ENCODE measurements around the gene MYL5.

MYL5 gene

DNA sequence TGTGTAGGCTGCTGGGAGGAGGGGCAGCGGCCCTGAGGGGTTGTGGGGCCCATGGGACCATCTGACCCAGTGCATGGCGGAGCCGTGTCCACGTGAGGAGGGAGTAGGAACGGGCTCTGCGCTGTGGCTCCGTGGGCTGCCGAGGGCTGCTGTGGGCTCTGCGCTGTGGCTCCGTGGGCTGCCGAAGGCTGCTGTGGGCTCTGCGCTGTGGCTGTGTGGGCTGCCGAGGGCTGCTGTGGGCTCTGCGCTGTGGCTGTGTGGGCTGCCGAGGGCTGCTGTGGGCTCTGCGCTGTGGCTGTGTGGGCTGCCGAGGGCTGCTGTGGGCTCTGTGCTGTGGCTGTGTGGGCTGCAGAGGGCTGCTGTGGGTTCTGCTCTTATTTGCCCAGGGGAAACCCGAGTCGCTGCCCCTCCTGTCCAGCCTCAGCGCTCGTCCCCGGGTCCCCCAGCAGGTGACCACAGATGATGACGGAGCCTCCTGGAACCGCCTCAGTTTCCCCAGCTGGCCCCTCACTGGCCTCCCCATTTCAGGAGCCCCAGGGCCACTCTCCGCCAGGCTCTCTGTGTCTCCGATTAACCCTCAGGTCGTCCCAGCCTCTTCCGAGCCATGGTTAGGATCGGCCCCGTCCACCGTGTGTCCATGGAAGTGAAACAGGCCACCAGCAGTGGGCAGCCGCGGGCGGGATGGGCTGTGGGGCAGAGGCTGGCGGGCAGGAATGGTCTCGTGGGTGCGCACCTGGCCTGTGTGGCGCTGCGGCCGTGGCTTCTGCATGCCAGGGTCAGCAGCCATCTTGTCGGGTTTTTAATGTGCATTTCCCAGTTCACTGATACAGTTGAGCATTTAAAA lies 51.3 kb downstream of the MYL5 start:
- DNase-seq (ENCODE audit: low spot score): no peak

DNA sequence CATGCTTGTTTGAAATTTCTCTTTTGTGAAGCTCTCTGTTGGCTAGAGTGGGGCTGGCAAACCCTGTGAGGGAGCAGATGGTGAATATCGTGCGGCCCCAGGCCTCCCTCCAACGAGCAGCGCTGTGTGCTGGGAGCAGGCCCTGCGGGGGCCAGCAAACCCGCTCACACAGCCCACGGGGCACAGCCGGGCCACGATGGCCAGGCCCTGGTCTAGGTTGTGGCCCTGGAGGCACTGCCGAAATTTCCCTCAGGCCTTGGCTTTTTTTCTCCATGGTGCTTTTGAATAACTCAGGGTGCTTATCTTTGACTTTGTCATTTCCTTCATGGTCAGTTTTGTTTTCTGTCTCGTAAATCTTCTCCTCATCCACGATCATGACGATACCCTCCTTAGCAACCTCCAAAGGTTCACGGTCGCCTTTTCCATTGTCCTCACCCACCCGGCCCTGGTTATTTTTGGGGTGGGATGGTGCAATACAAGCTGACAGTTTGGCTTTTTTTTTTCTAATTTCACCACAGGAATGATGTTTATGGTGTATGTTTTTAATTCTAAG lies 52.0 kb downstream of the MYL5 start:
- DNase-seq (ENCODE audit: low spot score): no peak

DNA sequence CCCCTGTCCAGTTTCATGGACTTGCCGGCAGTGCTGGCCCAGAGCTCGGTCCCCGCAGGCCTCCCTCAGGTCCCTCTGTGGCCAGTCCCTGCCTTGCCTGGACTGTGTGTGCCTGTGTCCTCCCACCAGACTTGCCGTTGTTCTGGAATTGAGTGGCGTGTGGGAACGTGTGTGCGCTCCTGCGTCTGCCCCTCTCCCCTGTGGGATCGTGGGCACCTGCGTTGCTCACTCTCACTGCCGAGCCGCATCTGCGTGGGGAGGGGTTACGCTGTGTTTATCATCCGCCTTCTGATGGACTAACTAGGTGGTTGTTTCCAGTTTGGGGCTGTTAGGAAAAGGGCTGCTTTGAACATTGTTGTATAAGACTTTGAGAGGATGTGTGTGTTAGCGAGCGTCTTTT lies 52.5 kb downstream of the MYL5 start:
- DNase-seq (ENCODE audit: low spot score): no peak

DNA sequence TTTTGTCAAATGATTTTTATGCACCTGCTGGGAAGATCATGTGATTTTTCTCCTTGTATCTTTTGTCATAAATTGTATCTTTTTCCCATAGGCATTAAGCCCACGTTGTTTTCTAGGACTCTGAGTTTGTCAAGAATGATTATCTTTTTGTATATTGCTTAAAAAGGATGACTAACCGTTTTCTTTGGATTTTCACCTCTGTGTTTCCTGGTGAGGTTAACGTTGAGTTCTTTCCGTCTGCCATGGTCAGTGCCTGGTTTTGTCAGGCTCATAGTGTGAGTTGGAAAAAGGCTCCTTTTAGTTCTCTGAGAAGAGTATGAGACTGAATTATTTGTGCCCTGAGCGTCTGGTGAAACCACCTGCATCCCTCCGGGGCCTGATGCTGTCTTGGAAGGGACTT lies 53.2 kb downstream of the MYL5 start:
- DNase-seq (ENCODE audit: low spot score): no peak

DNA sequence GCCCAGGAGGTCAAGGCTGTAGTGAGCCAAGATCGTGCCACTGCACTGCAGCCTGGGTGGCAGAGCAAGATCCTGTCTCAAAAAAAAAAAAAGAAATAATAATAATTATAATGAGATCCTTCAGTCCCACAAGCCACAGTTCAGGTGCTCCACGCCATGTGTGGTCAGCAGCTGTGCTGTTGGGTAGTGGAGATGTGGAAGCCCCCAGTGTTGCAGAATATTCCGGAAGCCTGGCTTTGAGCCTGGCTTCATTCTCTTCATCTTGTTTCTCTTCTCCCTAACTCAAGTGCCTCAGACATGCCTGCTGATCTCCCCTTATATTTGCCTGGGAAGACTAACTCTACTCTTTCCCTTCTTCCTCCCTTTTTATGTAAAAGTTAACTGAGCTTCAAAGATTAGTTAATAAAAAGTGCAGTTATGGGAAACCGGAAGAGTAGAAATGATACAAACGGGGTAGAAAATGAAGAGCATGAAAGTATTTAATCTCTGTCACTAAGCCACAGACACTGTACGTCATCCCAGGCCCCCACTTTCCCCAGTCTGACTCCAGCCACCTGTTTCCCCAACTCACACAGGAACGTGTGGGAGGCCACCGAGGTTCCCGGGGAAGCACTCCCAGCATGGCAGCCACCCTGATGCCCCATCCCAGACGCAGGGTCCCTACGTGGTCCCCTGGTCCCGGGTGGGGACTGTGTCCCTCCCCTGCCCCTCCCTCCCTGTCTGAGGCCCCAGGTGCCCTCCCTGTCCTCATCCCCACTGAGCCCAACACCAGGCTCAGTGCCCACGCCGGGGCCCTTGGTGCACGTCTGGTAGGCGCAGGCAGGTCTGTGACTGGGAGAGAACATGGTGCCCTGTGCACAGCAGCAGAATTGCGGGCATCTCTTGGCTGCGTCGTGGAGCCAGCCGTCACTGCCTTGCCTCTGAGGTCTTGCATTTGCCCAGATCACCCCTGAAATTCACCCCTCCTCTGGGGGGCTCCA lies 55.3 kb downstream of the MYL5 start:
- no peak for DNase-seq (ENCODE audit: low spot score)

DNA sequence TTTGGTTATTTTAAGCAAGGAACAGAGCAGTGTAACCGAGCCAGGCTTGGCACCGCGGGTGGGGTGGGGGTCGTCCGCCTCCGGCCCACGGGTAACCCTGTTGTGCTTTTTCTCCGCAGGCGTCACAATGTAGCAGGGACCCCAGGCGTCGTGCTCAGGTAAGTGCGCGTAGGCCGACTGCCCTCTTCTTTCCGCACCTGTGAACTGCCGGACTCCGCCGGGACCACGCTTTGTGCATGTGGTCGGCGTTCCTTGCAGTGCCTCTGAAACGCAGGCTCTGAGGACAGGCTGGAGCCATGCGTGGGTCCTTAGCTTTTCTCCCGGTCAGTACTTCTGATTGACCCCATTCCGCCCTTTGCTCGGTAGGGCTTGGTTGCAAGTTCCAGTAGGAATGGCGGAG lies 56.2 kb downstream of the MYL5 start:
- no peak for DNase-seq (ENCODE audit: low spot score)

DNA sequence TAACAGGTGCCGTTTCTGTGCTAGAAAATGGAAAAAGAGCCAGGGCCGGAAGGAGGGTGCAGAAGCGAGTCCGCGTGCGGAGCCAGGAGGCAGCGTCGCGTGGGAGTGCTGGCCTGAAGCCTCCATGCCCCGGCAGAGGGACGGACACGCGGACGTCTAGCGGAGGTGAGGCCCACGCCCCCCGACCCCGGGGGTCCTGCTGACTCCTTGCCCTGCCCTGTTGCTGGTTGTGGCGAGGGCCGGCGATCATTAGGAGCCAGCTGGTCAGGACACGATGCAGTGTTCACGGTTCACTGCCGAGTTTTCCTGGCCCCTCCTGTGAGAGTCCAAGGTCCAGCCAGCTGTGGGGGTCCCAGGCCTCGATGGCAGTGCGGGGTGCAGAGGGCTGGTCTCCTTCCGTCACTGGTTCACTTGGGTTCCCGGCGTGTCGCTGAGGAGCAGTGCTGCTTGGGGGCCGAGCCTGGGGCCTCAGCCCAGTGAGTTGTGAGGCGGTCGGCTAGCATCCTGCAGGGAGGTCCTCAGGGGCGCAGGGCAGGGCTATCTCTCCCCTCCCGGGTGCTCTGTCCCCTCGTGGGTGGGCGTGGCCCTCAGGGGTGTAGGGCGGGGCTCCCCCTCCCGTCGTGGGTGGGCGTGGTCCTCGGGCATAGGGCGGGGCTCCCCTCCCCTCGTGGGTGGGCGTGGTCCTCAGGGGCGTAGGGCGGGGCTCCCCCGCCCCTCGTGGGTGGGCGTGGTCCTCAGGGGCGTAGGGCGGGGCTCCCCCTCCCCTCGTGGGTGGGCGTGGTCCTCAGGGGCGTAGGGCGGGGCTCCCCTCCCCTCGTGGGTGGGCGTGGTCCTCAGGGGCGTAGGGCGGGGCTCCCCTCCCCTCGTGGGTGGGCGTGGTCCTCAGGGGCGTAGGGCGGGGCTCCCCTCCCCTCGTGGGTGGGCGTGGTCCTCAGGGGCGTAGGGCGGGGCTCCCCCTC lies 56.9 kb downstream of the MYL5 start:
- DNase-seq (ENCODE audit: low spot score): peak; percentile 13
